PC-9 (cell line): ENCODE measurements around the gene MYL7.

Experiments used
- EZH2 ChIP-seq: fragments of 200-600 bp; sonication (generic); IDR thresholded peaks from 2 replicates; pipeline ENCODE4 v1.8.0; 2017; ENCODE audit warnings: antibody characterized with exemption, low read depth
- TF ChIP-seq, protein P1 (sequence below): fragments of 200-600 bp; sonication (generic); conservative IDR thresholded peaks from 2 replicates; pipeline ENCODE4 v1.6.1; 2017; ENCODE audit warnings: mixed run types, antibody characterized with exemption, mild to moderate bottlenecking, moderate library complexity

DNA sequence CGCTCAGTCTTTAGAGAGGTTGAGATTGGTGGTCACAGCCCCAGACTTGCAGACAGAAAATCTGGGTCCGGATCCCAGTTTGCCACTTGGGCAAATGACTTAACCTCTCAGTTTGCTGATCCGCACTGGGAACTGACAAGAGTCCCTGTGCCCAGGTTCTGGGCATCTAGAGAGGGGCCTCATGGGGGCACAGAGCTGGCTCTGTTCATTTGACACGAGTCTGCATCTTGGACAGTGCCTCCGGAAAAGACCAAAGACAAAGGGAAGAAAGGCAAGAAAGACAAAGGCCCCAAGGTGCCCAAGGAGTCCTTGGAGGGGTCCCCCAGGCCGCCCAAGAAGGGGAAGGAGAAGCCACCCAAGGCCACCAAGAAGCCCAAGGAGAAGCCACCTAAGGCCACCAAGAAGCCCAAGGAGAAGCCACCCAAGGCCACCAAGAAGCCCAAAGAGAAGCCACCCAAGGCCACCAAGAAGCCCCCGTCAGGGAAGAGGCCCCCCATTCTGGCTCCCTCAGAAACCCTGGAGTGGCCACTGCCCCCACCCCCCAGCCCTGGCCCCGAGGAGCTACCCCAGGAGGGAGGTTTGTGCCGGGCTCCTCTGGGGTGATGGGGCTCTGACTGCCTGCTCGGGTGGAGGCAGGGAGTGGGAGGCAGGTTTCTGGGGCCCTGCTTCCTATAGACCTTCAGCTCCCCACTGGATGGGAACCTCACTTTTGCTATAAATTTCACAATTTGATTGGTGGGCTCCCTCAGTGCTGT is 34.6 kb downstream of the MYL7 start:
- no peak for TF ChIP-seq EZH2
- TF ChIP-seq, protein P1, sequence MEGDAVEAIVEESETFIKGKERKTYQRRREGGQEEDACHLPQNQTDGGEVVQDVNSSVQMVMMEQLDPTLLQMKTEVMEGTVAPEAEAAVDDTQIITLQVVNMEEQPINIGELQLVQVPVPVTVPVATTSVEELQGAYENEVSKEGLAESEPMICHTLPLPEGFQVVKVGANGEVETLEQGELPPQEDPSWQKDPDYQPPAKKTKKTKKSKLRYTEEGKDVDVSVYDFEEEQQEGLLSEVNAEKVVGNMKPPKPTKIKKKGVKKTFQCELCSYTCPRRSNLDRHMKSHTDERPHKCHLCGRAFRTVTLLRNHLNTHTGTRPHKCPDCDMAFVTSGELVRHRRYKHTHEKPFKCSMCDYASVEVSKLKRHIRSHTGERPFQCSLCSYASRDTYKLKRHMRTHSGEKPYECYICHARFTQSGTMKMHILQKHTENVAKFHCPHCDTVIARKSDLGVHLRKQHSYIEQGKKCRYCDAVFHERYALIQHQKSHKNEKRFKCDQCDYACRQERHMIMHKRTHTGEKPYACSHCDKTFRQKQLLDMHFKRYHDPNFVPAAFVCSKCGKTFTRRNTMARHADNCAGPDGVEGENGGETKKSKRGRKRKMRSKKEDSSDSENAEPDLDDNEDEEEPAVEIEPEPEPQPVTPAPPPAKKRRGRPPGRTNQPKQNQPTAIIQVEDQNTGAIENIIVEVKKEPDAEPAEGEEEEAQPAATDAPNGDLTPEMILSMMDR = no peak
